Thyroid gland (tissue), 4 donors: ENCODE data around the gene DACH2.

Experiments used
- CTCF ChIP-seq, 6 experiments: fragments of 200-600 bp in 3 of 6; fragments of 450-650 bp in 3 of 6; sonication (generic) in 3 of 6; IDR thresholded peaks; one replicate each; pipeline ENCODE4 v1.5.1; 2016 to 2019; ENCODE audit warnings: antibody characterized with exemption in 6 of 6, mild to moderate bottlenecking in 2 of 6, inconsistent platforms in 1 of 6, moderate library complexity in 1 of 6
- POLR2A ChIP-seq, 2 donors: fragments of 450-650 bp; IDR thresholded peaks; one replicate each; pipeline ENCODE4 v1.6.1; 2017; ENCODE audit warnings: antibody characterized with exemption in 2 of 2, mild to moderate bottlenecking in 2 of 2, moderate library complexity in 1 of 2

- TF ChIP-seq CTCF (IDR thresholded peaks at IDR 0.05) (no peak), POLR2A (IDR thresholded peaks at IDR 0.05) (no peak)
Measured at GRCh38 chrX:86194758-86195157, 46.5 kb downstream of the DACH2 start.
